ENCODE data around the gene PHF23. TPM values are rescaled to one million over a fixed set of nuclear protein-coding genes. Genes with fewer than 3 reads are reported as not detected.
A peak's percentile ranks its signal among the peaks of the same experiment; 100 is the strongest.

Gene PHF23
- total and polyA plus RNA-seq, 9 of the 15 experiments (the other 6 are each of a cell fraction or from before 2014, with no cell fraction given): 7.4 to 87.5 (median 33.7) TPM

DNA sequence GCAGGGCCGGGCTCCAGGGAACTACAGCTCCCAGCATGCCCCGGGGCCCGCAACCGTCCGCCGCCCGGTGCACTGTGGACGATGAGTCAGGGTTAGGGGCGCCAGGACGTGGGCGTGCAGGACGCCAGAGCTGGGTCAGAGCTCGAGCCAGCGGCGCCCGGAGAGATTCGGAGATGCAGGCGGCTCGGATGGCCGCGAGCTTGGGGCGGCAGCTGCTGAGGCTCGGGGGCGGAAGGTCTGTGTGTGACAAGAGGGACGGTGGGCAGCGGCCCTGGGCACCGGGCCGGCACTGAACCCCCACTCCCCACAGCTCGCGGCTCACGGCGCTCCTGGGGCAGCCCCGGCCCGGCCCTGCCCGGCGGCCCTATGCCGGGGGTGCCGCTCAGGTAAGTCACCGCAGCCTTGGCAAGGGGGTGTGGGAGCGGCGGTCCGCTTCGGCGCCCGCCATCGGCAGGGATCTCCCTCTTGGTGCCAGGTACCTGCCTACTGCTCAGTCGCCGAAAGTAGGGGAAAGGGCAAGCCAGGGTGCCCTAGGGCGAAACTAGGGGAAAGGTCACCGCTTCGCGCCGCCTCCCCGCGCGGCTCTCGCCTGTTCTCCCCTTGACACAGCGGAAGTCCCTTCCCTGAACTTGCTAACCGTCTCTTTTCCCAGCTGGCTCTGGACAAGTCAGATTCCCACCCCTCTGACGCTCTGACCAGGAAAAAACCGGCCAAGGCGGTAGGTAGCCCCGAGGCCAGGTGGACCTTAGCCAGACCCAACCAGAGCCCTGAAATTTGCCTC lies 19.3 kb downstream of the PHF23 start, which contains the start of the genes ACADVL and DLG4 (continued):
- TF ChIP-seq, protein P1, sequence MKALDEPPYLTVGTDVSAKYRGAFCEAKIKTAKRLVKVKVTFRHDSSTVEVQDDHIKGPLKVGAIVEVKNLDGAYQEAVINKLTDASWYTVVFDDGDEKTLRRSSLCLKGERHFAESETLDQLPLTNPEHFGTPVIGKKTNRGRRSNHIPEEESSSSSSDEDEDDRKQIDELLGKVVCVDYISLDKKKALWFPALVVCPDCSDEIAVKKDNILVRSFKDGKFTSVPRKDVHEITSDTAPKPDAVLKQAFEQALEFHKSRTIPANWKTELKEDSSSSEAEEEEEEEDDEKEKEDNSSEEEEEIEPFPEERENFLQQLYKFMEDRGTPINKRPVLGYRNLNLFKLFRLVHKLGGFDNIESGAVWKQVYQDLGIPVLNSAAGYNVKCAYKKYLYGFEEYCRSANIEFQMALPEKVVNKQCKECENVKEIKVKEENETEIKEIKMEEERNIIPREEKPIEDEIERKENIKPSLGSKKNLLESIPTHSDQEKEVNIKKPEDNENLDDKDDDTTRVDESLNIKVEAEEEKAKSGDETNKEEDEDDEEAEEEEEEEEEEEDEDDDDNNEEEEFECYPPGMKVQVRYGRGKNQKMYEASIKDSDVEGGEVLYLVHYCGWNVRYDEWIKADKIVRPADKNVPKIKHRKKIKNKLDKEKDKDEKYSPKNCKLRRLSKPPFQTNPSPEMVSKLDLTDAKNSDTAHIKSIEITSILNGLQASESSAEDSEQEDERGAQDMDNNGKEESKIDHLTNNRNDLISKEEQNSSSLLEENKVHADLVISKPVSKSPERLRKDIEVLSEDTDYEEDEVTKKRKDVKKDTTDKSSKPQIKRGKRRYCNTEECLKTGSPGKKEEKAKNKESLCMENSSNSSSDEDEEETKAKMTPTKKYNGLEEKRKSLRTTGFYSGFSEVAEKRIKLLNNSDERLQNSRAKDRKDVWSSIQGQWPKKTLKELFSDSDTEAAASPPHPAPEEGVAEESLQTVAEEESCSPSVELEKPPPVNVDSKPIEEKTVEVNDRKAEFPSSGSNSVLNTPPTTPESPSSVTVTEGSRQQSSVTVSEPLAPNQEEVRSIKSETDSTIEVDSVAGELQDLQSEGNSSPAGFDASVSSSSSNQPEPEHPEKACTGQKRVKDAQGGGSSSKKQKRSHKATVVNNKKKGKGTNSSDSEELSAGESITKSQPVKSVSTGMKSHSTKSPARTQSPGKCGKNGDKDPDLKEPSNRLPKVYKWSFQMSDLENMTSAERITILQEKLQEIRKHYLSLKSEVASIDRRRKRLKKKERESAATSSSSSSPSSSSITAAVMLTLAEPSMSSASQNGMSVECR (CRISPR knock-in tag; IDR thresholded peaks at IDR 0.05): no peak
- TF ChIP-seq, protein P2, sequence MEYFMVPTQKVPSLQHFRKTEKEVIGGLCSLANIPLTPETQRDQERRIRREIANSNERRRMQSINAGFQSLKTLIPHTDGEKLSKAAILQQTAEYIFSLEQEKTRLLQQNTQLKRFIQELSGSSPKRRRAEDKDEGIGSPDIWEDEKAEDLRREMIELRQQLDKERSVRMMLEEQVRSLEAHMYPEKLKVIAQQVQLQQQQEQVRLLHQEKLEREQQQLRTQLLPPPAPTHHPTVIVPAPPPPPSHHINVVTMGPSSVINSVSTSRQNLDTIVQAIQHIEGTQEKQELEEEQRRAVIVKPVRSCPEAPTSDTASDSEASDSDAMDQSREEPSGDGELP (CRISPR knock-in tag; IDR thresholded peaks at IDR 0.05; ENCODE audit: borderline replicate concordance): peak; percentile 58
- no peak for TF ChIP-seq ZNF282 (CRISPR knock-in tag; IDR thresholded peaks at IDR 0.05)
- TF ChIP-seq ZNF347 (CRISPR knock-in tag; IDR thresholded peaks at IDR 0.05; ENCODE audit: low read depth): no peak
- TF ChIP-seq ZC3H4 (CRISPR knock-in tag; IDR thresholded peaks at IDR 0.05; ENCODE audit: borderline replicate concordance): peak; percentile 35; the same call in 1 of the 2 replicates
- TF ChIP-seq MTA1 (IDR thresholded peaks at IDR 0.05; ENCODE audit: borderline replicate concordance): no peak
- no peak for TF ChIP-seq ZNF140 (CRISPR knock-in tag; IDR thresholded peaks at IDR 0.05)
- TF ChIP-seq GTF2A2 (tag; IDR thresholded peaks at IDR 0.05): no peak
- peak; percentile 60 for TF ChIP-seq FIP1L1 (IDR thresholded peaks at IDR 0.05; ENCODE audit: low read depth, low read length, poor library complexity, severe bottlenecking)
- peak; percentile 67 to 68; a peak in 3 of 4 replicates for TF ChIP-seq SIX5 (IDR thresholded peaks at IDR 0.05; ENCODE audit: borderline replicate concordance in 1 of 2, insufficient read depth in 1 of 2, low read depth in 1 of 2, low read length in 2 of 2)
- TF ChIP-seq HMG20B (CRISPR knock-in tag; IDR thresholded peaks at IDR 0.05): no peak
- TF ChIP-seq TCF3 (CRISPR knock-in tag; IDR thresholded peaks at IDR 0.05): no peak
- TF ChIP-seq KDM5B (IDR thresholded peaks at IDR 0.05; ENCODE audit: insufficient replicate concordance, low read depth, low read length): peak; percentile 58
- no peak for TF ChIP-seq CEBPG (CRISPR knock-in tag; IDR thresholded peaks at IDR 0.05)
- no peak for TF ChIP-seq CEBPG (tag; conservative IDR thresholded peaks at IDR 0.05 in 1 of 2, IDR thresholded peaks at IDR 0.05 in 1 of 2)
- no peak for TF ChIP-seq EHMT2 (IDR thresholded peaks at IDR 0.05)
- no peak for TF ChIP-seq HLTF (IDR thresholded peaks at IDR 0.05)
- TF ChIP-seq ZEB2 (IDR thresholded peaks at IDR 0.05): no peak
- peak; percentile 68 for TF ChIP-seq POLR2A (conservative IDR thresholded peaks at IDR 0.05)
- no peak for TF ChIP-seq RNF2 (IDR thresholded peaks at IDR 0.05)
- TF ChIP-seq CREB1 (IDR thresholded peaks at IDR 0.05): 0 out of 2 replicates have a peak, but pooled peaks have one; percentile 33
- TF ChIP-seq CREB1 (CRISPR knock-in tag; IDR thresholded peaks at IDR 0.05): peak; percentile 47; the same call in 1 of the 2 replicates
- TF ChIP-seq ZNF668 (CRISPR knock-in tag; IDR thresholded peaks at IDR 0.05): no peak
- no peak for TF ChIP-seq WHSC1 (IDR thresholded peaks at IDR 0.05; ENCODE audit: low read length)
- TF ChIP-seq XRCC5 (IDR thresholded peaks at IDR 0.05; ENCODE audit: low read depth, low read length): no peak; the same call in 1 of the 2 replicates
- TF ChIP-seq NCOA4 (IDR thresholded peaks at IDR 0.05; ENCODE audit: partially characterized antibody): no peak
- TF ChIP-seq NFE2 (IDR thresholded peaks at IDR 0.05; ENCODE audit: low read depth): peak; percentile 77; the same call in 1 of the 2 replicates

Measured in K562 (cell line).